ENCODE data around the gene ACSM4. TPM values are rescaled to one million over a fixed set of nuclear protein-coding genes. Genes with fewer than 3 reads are reported as not detected.
A peak's percentile ranks its signal among the peaks of the same experiment; 100 is the strongest.

ACSM4 gene
- total and polyA plus RNA-seq, 9 of the 15 experiments (the other 6 are each of a cell fraction or from before 2014, with no cell fraction given) = not detected

DNA sequence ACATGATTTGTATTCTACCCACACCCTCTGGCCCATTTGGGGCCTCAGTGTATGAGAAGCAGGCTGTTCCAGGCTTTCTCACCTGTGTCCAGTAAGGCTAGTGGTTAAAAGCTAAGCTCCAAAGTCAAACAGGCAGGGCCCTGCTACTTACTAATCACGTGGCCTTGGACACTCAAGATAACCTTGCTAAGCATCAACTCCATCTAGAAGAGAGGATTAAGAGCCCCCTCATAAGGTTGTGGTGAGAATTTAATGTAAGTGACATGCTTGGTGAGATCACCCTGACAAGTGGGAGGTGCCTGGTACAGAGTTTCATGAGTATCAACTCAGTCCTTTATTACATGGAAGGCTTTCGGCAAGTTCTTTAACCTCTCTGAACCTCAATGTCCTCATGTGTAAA is 17.8 kb downstream of the ACSM4 start (continued):
- TF ChIP-seq REST (IDR thresholded peaks at IDR 0.05; ENCODE audit: borderline replicate concordance) (peak; percentile 72; the same call in 1 of the 2 replicates), REST (CRISPR knock-in tag; IDR thresholded peaks at IDR 0.05; ENCODE audit: low read depth) (no peak), GABPB1 (CRISPR knock-in tag; IDR thresholded peaks at IDR 0.05) (no peak)

DNA sequence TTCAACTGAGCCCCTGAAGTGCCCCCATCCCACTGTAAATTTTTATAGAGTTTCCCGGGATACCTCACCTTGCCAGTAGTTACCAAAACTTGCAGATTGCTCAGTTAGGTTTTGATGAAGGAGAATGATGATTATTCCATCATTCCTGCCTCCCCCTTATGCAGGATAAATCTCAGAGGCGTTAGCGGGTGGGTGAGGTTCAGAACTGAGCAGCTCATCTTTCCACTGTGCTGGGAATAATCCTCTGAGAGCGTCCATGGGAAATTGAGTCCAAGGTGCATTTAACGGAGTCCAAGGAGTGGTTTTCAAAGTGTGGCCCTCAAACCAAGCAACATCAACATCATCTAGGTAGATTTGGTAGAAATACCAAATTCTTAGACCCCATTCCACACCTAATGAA is 18.7 kb downstream of the ACSM4 start:
- ChIA-PET CTCF (ENCODE audit: low intra/inter-chr PET ratio) (no interaction called here), POLR2A (no interaction called here)
- no TSS peak for BruUV-seq (replicated peaks)
- no peak for ATAC-seq
- no peaks in the 10 kb centered on the region for H3K9me1 ChIP-seq (ENCODE audit: control insufficient read depth, insufficient read depth, low read length)
- FAIRE-seq = no peak
- H3K4me3 ChIP-seq = no peak overlapping the region
- no peak overlapping the region for H3K9ac ChIP-seq (ENCODE audit: insufficient read depth in 1 of 2, low read depth in 2 of 2, low read length in 2 of 2)
- H3K27me3 ChIP-seq (ENCODE audit: control insufficient read depth in 2 of 2, insufficient read depth in 2 of 2, low read length in 2 of 2) = no peaks in the 10 kb centered on the region
- H4K20me1 ChIP-seq (replicated peaks; ENCODE audit: control insufficient read depth, insufficient read depth, low read length) = no peaks in the 10 kb centered on the region
- intact Hi-C loops (cut with micrococcal nuclease) (loop anchor here (10.0 kb wide), 1 partner anchor 312 kb away; no protein-coding TSS in a partner anchor), in situ Hi-C loops (cut with MboI) (no loop called here)
- peaks cover 0 to 4% of the 10 kb centered on the region in 2 experiments; a peak in 2 of 5 replicates for H3K4me1 ChIP-seq (replicated peaks in 1 of 2; ENCODE audit: control insufficient read depth in 2 of 2, insufficient read depth in 2 of 2, low read length in 2 of 2)
- H2AFZ ChIP-seq (ENCODE audit: low read depth, low read length) = no peak overlapping the region
- H3K9me3 ChIP-seq (replicated peaks; ENCODE audit: control insufficient read depth, insufficient read depth, low read depth, low read length) = no peaks in the 10 kb centered on the region
- H3K79me2 ChIP-seq (ENCODE audit: control insufficient read depth, insufficient read depth, low read length) = no peaks in the 10 kb centered on the region
- 22% methylated on average over 4 of the region's 5 CpGs for WGBS (ENCODE audit: insufficient coverage, low coverage, missing lambda C conversion rate)
- no peaks in the 10 kb centered on the region for H3K36me3 ChIP-seq (ENCODE audit: control insufficient read depth, insufficient read depth, low read length)
- no peak for DNase-seq (ENCODE audit: extremely low read depth in 1 of 4, low spot score in 3 of 4)
- H3K27ac ChIP-seq (ENCODE audit: extremely low read depth, low read depth, low read length) = no peak overlapping the region
- no peak overlapping the region for H3K4me2 ChIP-seq (ENCODE audit: insufficient read depth, low read length)
- TF ChIP-seq NCOA1 (IDR thresholded peaks at IDR 0.05; ENCODE audit: low read depth) (no peak), EWSR1 (IDR thresholded peaks at IDR 0.05; ENCODE audit: borderline replicate concordance, low read depth, partially characterized antibody) (no peak), RBM22 (IDR thresholded peaks at IDR 0.05; ENCODE audit: low read depth, low read length, poor library complexity, severe bottlenecking) (no peak), ZNF583 (CRISPR knock-in tag; IDR thresholded peaks at IDR 0.05) (no peak), GTF2E2 (tag; IDR thresholded peaks at IDR 0.05) (no peak), ESRRA (IDR thresholded peaks at IDR 0.05; ENCODE audit: borderline replicate concordance, low read depth) (no peak)
- TF ChIP-seq, protein P1, sequence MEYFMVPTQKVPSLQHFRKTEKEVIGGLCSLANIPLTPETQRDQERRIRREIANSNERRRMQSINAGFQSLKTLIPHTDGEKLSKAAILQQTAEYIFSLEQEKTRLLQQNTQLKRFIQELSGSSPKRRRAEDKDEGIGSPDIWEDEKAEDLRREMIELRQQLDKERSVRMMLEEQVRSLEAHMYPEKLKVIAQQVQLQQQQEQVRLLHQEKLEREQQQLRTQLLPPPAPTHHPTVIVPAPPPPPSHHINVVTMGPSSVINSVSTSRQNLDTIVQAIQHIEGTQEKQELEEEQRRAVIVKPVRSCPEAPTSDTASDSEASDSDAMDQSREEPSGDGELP (CRISPR knock-in tag; IDR thresholded peaks at IDR 0.05; ENCODE audit: borderline replicate concordance) = no peak
- TF ChIP-seq, protein P2, sequence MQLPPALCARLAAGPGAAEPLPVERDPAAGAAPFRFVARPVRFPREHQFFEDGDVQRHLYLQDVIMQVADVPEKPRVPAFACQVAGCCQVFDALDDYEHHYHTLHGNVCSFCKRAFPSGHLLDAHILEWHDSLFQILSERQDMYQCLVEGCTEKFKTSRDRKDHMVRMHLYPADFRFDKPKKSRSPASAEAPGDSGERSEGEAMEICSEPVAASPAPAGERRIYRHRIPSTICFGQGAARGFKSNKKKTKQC (CRISPR knock-in tag; IDR thresholded peaks at IDR 0.05) = no peak
